ENCODE data around the gene RAP1GDS1.
"Not testable (repeated sequence)": the region's sequence is repeated elsewhere in the genome, so short reads cannot be mapped to it uniquely, and the experiment has no call there.

RAP1GDS1 gene

GRCh38 chr4:98288671-98289070 lies 27.5 kb downstream of the RAP1GDS1 start:
- DNase-seq (ENCODE audit: low read depth): not testable (repeated sequence)

GRCh38 chr4:98289375-98289774 lies 28.2 kb downstream of the RAP1GDS1 start:
- no peak for DNase-seq (ENCODE audit: low read depth)

GRCh38 chr4:98290511-98290910 lies 29.3 kb downstream of the RAP1GDS1 start:
- no peak for DNase-seq (ENCODE audit: low read depth)

GRCh38 chr4:98293104-98293887 lies 32.1 kb downstream of the RAP1GDS1 start:
- no peak for DNase-seq (ENCODE audit: low read depth)

GRCh38 chr4:98298022-98298421 lies 36.8 kb downstream of the RAP1GDS1 start:
- no peak for DNase-seq (ENCODE audit: low read depth)

GRCh38 chr4:98300706-98301105 lies 39.5 kb downstream of the RAP1GDS1 start:
- no peak for DNase-seq (ENCODE audit: low read depth)

- no peak for DNase-seq (ENCODE audit: low read depth)
These were observed 44.4 kb downstream of the RAP1GDS1 start for GRCh38 chr4:98305576-98305975.

- DNase-seq (ENCODE audit: low read depth): no peak
These were observed 49.7 kb downstream of the RAP1GDS1 start for GRCh38 chr4:98310867-98311266.

GRCh38 chr4:98311656-98312055 lies 50.5 kb downstream of the RAP1GDS1 start:
- no peak for DNase-seq (ENCODE audit: low read depth)

GRCh38 chr4:98314791-98315565 lies 53.8 kb downstream of the RAP1GDS1 start:
- no peak for DNase-seq (ENCODE audit: low read depth)

- DNase-seq (ENCODE audit: low read depth): no peak
These were observed 57.3 kb downstream of the RAP1GDS1 start for GRCh38 chr4:98318521-98318920.

- no peak for DNase-seq (ENCODE audit: low read depth)
These were observed 57.8 kb downstream of the RAP1GDS1 start for GRCh38 chr4:98319021-98319420.

GRCh38 chr4:98326168-98326567 lies 65.0 kb downstream of the RAP1GDS1 start:
- no peak for DNase-seq (ENCODE audit: low read depth)

GRCh38 chr4:98327694-98328093 lies 66.5 kb downstream of the RAP1GDS1 start:
- DNase-seq (ENCODE audit: low read depth): no peak

- not testable (repeated sequence) for DNase-seq (ENCODE audit: low read depth)
These were observed 68.9 kb downstream of the RAP1GDS1 start for GRCh38 chr4:98329879-98330640.

GRCh38 chr4:98332017-98332416 lies 70.8 kb downstream of the RAP1GDS1 start:
- DNase-seq (ENCODE audit: low read depth): no peak

GRCh38 chr4:98334461-98334860 lies 73.3 kb downstream of the RAP1GDS1 start:
- DNase-seq (ENCODE audit: low read depth): no peak

- no peak for DNase-seq (ENCODE audit: low read depth)
These were observed 77.7 kb downstream of the RAP1GDS1 start for GRCh38 chr4:98338761-98339438.

GRCh38 chr4:98341309-98341708 lies 80.1 kb downstream of the RAP1GDS1 start:
- DNase-seq (ENCODE audit: low read depth): no peak

GRCh38 chr4:98343626-98344025 lies 82.4 kb downstream of the RAP1GDS1 start:
- no peak for DNase-seq (ENCODE audit: low read depth)

- DNase-seq (ENCODE audit: low read depth): no peak
These were observed 84.7 kb downstream of the RAP1GDS1 start for GRCh38 chr4:98345838-98346237.

GRCh38 chr4:98352396-98352795 lies 91.2 kb downstream of the RAP1GDS1 start:
- DNase-seq (ENCODE audit: low read depth): no peak
